HG02943 (cell line): ENCODE measurements around the gene SCUBE1.

Experiments
- ATAC-seq: cut with Tn5 transposase; IDR thresholded peaks from one replicate; pipeline ENCODE4 v1.9.1; 2021; ENCODE audit warnings: mild to moderate bottlenecking, low read depth, moderate library complexity; ENCODE audit not compliant: unreplicated experiment

The SCUBE1 gene

DNA sequence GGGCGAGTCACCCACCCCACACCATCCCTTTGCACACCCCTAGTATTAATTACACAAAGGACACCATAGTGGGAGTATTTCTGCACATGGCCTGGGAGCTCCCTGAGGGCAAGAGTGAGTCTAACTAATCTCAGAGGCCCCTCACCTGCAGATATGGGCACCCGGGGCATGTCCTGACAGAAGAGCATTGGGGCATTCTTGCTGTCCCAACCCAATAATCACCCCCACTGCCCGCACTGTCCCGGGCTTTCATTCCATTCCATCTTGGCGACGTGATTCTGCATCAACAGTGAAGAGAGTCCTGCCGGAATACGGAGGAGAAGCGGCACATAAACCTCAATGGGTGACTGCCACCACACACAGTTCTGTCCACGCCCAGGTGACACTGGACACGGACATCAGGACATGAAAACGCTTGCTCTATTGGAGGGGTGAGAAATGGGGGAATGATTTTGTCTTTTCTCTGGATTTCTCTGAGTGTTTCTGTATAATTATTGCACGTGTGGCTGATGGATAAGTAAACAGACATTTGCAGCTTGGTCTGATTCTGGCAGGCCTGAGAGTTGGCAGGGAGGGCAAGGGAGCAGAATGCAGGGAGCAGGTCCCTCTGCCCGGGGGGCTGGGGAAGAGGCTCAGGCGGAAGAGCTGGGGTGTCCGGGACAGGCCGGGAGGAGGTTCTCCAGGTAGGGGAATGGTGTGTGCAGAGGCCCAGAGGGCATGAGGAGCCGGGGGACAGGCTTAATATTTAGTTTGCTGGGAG is 38.2 kb downstream of the SCUBE1 start:
- no peak for ATAC-seq

- ATAC-seq, result no peak
Measured at GRCh38 chr22:43303751-43304150, 39.4 kb downstream of the SCUBE1 start.

DNA sequence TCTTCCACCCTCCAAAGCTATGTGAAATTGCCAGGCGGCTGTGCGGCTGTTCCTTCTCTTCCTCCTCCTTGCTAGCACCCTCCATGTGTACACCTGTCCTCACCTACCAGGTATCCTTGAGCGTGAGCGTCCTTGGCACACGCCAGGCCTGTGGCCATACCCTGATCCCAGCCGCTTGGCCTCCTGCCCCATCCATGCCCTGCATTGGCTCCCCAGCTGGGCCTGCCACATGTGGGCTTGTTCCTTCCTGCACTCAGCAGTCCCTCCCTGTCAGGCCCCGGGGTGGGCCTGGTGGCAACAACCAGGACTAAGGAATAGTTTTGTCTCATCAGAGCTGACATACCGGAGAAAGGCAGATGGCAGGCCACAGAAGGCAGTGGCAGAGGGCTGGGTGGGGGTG is 40.0 kb downstream of the SCUBE1 start:
- ATAC-seq, result no peak

DNA sequence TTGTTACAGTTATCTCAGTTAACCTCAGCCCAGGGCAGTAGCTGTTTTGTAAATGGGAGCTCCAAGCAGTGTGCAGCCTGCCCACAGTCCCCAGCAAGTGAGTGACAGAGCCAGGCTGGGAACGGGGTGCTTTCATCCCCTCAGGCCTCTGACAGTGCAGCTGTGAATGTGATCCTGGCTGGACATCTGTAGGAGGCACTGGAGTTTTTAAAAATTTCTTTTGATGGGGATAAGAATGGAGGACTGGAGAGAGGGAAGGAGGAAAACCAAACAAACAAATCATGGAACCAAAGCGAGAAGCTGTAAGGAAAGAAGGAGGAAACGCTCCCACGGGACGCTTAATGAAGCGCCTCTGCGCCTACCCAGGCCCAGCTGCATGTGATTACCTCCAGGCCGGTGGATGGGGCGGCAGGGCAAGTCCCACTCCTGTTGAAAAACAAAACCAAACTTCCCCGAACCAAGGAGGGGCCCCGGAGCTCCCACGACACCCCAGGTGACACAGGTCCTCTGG is 40.6 kb downstream of the SCUBE1 start:
- ATAC-seq, result no peak

- no peak for ATAC-seq
Measured at GRCh38 chr22:43301866-43302265, 41.3 kb downstream of the SCUBE1 start.

- no peak for ATAC-seq
Measured at GRCh38 chr22:43300891-43301676, 42.1 kb downstream of the SCUBE1 start.

DNA sequence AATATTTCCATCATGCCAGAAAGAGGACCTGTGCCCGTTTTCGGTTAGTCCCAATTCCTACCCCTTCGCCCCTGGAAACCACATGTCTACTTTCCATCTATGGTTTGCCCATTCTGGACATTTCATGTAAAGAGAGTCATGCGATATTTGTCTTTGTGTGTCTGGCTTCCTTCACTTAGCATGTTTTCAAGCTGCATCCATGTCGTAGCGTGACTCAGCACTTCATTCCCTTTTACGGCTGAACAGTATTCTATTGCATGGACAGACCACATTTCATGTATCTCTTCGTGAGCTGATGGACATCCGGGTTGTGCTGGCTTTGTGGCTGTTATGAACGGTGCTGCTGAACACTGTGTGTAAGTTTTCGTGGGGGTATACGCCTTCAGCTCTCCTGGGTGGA is 43.4 kb downstream of the SCUBE1 start:
- no peak for ATAC-seq

GRCh38 chr22:43298062-43298801 is 44.9 kb downstream of the SCUBE1 start:
- no peak for ATAC-seq

DNA sequence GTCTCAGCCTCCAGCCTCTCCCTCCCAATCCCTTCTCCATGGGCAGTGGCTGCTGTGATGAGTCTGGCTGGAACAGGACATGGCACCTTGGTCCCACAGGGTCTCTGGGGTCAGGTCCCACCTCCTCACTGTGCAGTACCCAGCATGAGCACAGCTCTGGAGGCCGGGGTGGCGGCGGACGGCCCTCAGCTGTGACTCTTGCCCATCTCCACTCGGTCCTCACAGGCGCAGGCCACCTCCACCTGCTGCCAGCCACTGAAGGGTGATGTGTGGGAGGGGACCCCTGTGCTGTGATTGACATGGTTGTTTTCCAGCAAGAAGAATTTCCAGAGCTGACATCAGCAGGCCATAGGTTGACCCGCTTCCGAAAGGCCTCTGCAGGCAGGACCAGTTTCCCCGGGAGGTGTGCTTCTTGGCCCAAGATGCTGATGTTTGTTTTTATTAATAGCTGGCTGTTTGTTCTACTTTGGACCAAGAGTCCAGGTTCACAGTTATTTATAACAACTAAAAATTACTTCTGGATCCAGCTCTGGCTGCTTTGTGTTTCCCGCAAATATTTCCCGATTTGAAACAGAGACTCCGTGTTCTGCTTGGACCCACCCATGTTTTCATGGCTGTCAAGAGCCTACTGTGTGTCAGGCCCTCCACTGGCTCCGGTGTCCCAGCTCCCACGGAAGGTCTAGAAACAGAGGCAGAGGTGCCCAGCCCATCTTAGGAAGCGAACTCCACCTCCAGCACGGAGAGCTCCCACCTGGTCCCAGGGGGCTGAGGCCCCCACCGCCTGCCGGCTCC is 45.7 kb downstream of the SCUBE1 start:
- ATAC-seq, result no peak

DNA sequence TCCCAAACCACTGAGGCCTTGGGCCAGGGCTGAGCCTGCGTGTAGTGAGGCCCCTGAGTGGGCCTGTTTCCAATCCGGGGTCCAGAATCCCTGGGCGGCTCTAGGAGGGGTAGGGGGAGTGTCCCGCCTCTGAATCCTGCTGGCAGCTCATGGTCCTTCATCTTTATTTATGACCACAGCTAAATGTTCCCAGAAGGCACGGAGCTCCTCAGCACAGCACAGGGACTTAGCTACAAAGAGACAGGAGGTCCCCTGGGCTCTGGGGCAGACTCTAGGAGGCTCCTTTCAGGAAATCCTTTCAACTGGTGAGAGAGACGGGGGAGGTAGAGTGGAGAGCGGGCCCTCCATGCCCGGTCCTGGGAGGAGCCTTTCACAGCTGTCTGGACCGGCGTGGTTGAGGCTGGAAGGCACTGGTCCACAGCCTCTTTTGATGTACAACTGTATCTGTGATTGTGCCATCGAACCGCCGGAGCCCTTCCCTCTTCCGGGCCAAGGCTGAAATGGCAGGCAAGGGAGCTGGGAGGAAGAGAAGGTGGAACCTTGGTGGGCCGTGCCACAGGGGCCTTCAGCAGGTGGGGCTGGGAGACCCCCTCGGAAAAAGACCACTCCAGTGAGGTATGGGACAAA is 46.8 kb downstream of the SCUBE1 start:
- ATAC-seq, result no peak

GRCh38 chr22:43295660-43296059 is 47.5 kb downstream of the SCUBE1 start:
- no peak for ATAC-seq

GRCh38 chr22:43295173-43295572 is 48.0 kb downstream of the SCUBE1 start:
- no peak for ATAC-seq

GRCh38 chr22:43293655-43294392 is 49.3 kb downstream of the SCUBE1 start:
- ATAC-seq, result no peak

DNA sequence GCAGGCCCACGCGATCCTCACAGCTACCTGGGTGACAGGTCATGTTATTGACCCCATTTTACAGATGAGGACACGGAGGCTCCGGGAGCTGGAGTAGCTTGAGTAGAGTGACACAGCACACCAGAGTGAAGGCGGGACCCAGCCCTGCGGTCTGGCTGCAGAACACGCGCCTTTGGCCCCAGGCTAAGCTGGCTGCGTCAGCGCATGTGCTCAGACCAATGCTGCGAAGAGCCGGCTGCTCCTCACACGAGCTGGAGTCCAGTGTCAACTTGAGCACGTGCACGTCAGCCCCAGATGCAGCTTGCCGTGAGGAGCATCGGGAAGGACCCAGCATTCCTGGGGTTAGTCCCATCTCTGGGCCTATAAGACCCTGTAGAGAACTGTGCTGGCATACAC is 49.9 kb downstream of the SCUBE1 start:
- no peak for ATAC-seq

GRCh38 chr22:43292630-43293018 is 50.5 kb downstream of the SCUBE1 start:
- ATAC-seq, result no peak

DNA sequence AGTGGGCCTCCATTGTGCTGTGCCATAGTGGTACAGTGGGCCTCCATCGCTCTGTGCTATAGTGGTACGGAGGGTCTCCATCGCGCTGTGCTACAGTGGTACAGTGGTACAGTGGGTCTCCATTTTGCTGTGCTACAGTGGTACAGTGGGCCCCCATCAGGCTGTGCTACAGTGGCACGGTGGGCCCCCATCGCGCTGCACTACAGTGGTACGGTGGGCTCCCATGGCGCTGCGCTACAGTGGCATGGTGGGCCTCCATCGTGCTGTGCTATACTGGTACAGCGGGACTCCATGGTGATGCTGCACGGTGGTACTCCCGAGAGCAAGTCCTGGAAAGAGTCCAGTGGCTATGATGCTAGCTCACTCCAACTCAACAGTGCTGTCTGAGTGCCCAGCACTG is 51.8 kb downstream of the SCUBE1 start:
- no peak for ATAC-seq

GRCh38 chr22:43289976-43290721 is 53.0 kb downstream of the SCUBE1 start:
- ATAC-seq, result no peak

- ATAC-seq, result no peak
Measured at GRCh38 chr22:43289531-43289963, 53.6 kb downstream of the SCUBE1 start.
